Progenitor cell of endocrine pancreas (in vitro differentiated cells): ENCODE measurements around the gene MACROD1. TPM values are rescaled to one million over a fixed set of nuclear protein-coding genes. Genes with fewer than 3 reads are reported as not detected.
A peak's percentile ranks its signal among the peaks of the same experiment; 100 is the strongest.

ENCODE experiments used
- DNase-seq: peaks from one replicate; pipeline ENCODE4 v3.0.0; 2021; ENCODE audit warnings: low spot score; ENCODE audit not compliant: unreplicated experiment
- H3K27ac Mint-ChIP-seq: 2 replicates; pipeline ENCODE4 v1.8.0; 2021; ENCODE audit warnings: mild to moderate bottlenecking, moderate library complexity, mixed read lengths
- H3K27me3 Mint-ChIP-seq: 2 replicates; pipeline ENCODE4 v1.8.0; 2021; ENCODE audit warnings: mixed read lengths
- H3K36me3 Mint-ChIP-seq: 2 replicates; pipeline ENCODE4 v1.8.0; 2022; ENCODE audit warnings: mixed read lengths; ENCODE audit not compliant: insufficient read depth
- H3K4me1 Mint-ChIP-seq: 2 replicates; pipeline ENCODE4 v1.8.0; 2021; ENCODE audit warnings: low read depth, mixed read lengths
- H3K4me3 Mint-ChIP-seq: 2 replicates; pipeline ENCODE4 v1.8.0; 2021; ENCODE audit warnings: low read depth, mild to moderate bottlenecking, moderate library complexity, mixed read lengths
- H3K9me3 Mint-ChIP-seq: 2 replicates; pipeline ENCODE4 v1.8.0; 2021; ENCODE audit warnings: low read depth, mixed read lengths
- CTCF ChIP-seq: fragments of 200-600 bp; sonication (generic); IDR thresholded peaks from one replicate; pipeline ENCODE4 v1.5.0; 2021; ENCODE audit warnings: antibody characterized with exemption, mild to moderate bottlenecking; ENCODE audit not compliant: unreplicated experiment
- total RNA-seq: library from RNA; stranded (reverse); gene quantifications from 2 replicates; pipeline ENCODE4 v1.2.1, GENCODE V29; 2021

The MACROD1 gene
- total RNA-seq, 1 donor from 2014 or later, result 28.0 TPM

GRCh38 chr11:64131683-64132190 is 34.2 kb downstream of the MACROD1 start:
- H3K4me3 Mint-ChIP-seq, result peak overlapping the region; percentile 19
- H3K27ac Mint-ChIP-seq, result no peak overlapping the region
- H3K9me3 Mint-ChIP-seq, result no peaks in the 10 kb centered on the region

GRCh38 chr11:64130618-64131017 is 35.3 kb downstream of the MACROD1 start:
- H3K9me3 Mint-ChIP-seq, result no peaks in the 10 kb centered on the region
- peaks cover 59% of the 10 kb centered on the region for H3K27me3 Mint-ChIP-seq
- TF ChIP-seq CTCF, result no peak
- DNase-seq, result no peak
- no peak overlapping the region for H3K4me3 Mint-ChIP-seq
- peaks cover 19% of the 10 kb centered on the region for H3K4me1 Mint-ChIP-seq
- no peaks in the 10 kb centered on the region for H3K36me3 Mint-ChIP-seq
- peak overlapping the region; percentile 16 for H3K27ac Mint-ChIP-seq

More at GRCh38 chr11:64131683-64132190, 34.2 kb downstream of the MACROD1 start:
- Mint-ChIP-seq H3K27me3 (peaks cover 55% of the 10 kb centered on the region), H3K4me1 (peaks cover 19% of the 10 kb centered on the region), H3K36me3 (no peaks in the 10 kb centered on the region)
- TF ChIP-seq CTCF, result no peak
- no peak for DNase-seq

- Mint-ChIP-seq H3K4me3 (no peak overlapping the region), H3K4me1 (peaks cover 19% of the 10 kb centered on the region), H3K9me3 (no peaks in the 10 kb centered on the region), H3K27ac (no peak overlapping the region), H3K36me3 (no peaks in the 10 kb centered on the region), H3K27me3 (peaks cover 54% of the 10 kb centered on the region)
- no peak for TF ChIP-seq CTCF
- no peak for DNase-seq
Observed at GRCh38 chr11:64129403-64129802, 36.5 kb downstream of the MACROD1 start.

GRCh38 chr11:64128255-64129006 is 37.5 kb downstream of the MACROD1 start:
- no peaks in the 10 kb centered on the region for H3K9me3 Mint-ChIP-seq
- DNase-seq, result no peak
- H3K4me1 Mint-ChIP-seq, result peaks cover 19% of the 10 kb centered on the region
- no peak for TF ChIP-seq CTCF
- no peak overlapping the region for H3K4me3 Mint-ChIP-seq
- no peaks in the 10 kb centered on the region for H3K36me3 Mint-ChIP-seq
- peaks cover 48% of the 10 kb centered on the region for H3K27me3 Mint-ChIP-seq
- H3K27ac Mint-ChIP-seq, result no peak overlapping the region

- H3K9me3 Mint-ChIP-seq, result no peaks in the 10 kb centered on the region
- no peak overlapping the region for H3K27ac Mint-ChIP-seq
- no peak overlapping the region for H3K4me3 Mint-ChIP-seq
- no peak for DNase-seq
- H3K36me3 Mint-ChIP-seq, result no peaks in the 10 kb centered on the region
- H3K4me1 Mint-ChIP-seq, result peaks cover 18% of the 10 kb centered on the region
- H3K27me3 Mint-ChIP-seq, result peaks cover 41% of the 10 kb centered on the region
- no peak for TF ChIP-seq CTCF
Observed at GRCh38 chr11:64127267-64128072, 38.4 kb downstream of the MACROD1 start.
